Measurements from ENCODE around the gene NOS1. TPM values are rescaled to one million over a fixed set of nuclear protein-coding genes. Genes with fewer than 3 reads are reported as not detected.

Gene NOS1
- total RNA-seq, 1 donor from 2014 or later = 0.48 TPM

GRCh38 chr12:117300174-117300573, 61.3 kb downstream of the NOS1 start:
- peaks cover 11% of the 10 kb centered on the region for H3K27me3 Mint-ChIP-seq
- no peaks in the 10 kb centered on the region for H3K9me3 Mint-ChIP-seq
- H3K4me3 Mint-ChIP-seq = no peak overlapping the region
- H3K36me3 Mint-ChIP-seq = no peaks in the 10 kb centered on the region
- TF ChIP-seq CTCF (conservative IDR thresholded peaks at IDR 0.05) = no peak
- H3K27ac Mint-ChIP-seq = no peak overlapping the region
- H3K4me1 Mint-ChIP-seq (ENCODE audit: unreplicated experiment) = peaks cover 8% of the 10 kb centered on the region
- DNase-seq (ENCODE audit: extremely low spot score, unreplicated experiment) = no peak

GRCh38 chr12:117298648-117299225, 62.7 kb downstream of the NOS1 start:
- TF ChIP-seq CTCF (conservative IDR thresholded peaks at IDR 0.05) = no peak
- no peak overlapping the region for H3K27ac Mint-ChIP-seq
- peaks cover 8% of the 10 kb centered on the region for H3K4me1 Mint-ChIP-seq (ENCODE audit: unreplicated experiment)
- H3K9me3 Mint-ChIP-seq = no peaks in the 10 kb centered on the region
- H3K27me3 Mint-ChIP-seq = peaks cover 12% of the 10 kb centered on the region
- DNase-seq (ENCODE audit: extremely low spot score, unreplicated experiment) = no peak
- no peak overlapping the region for H3K4me3 Mint-ChIP-seq
- H3K36me3 Mint-ChIP-seq = no peaks in the 10 kb centered on the region

GRCh38 chr12:117298191-117298590, 63.2 kb downstream of the NOS1 start:
- TF ChIP-seq CTCF (conservative IDR thresholded peaks at IDR 0.05) = no peak
- Mint-ChIP-seq H3K9me3 (no peaks in the 10 kb centered on the region), H3K4me1 (ENCODE audit: unreplicated experiment) (peaks cover 8% of the 10 kb centered on the region), H3K4me3 (no peak overlapping the region), H3K36me3 (no peaks in the 10 kb centered on the region), H3K27ac (no peak overlapping the region), H3K27me3 (peaks cover 9% of the 10 kb centered on the region)
- DNase-seq (ENCODE audit: extremely low spot score, unreplicated experiment) = no peak

GRCh38 chr12:117294189-117294603, 67.2 kb downstream of the NOS1 start:
- peaks cover 21% of the 10 kb centered on the region for H3K27me3 Mint-ChIP-seq
- no peaks in the 10 kb centered on the region for H3K36me3 Mint-ChIP-seq
- no peak for TF ChIP-seq CTCF (conservative IDR thresholded peaks at IDR 0.05)
- no peak overlapping the region for H3K27ac Mint-ChIP-seq
- no peak overlapping the region for H3K4me3 Mint-ChIP-seq
- H3K9me3 Mint-ChIP-seq = peaks cover 3% of the 10 kb centered on the region
- no peaks in the 10 kb centered on the region for H3K4me1 Mint-ChIP-seq (ENCODE audit: unreplicated experiment)
- DNase-seq (ENCODE audit: extremely low spot score, unreplicated experiment) = no peak

- Mint-ChIP-seq H3K4me1 (ENCODE audit: unreplicated experiment) (no peaks in the 10 kb centered on the region), H3K36me3 (no peaks in the 10 kb centered on the region), H3K27ac (no peak overlapping the region), H3K27me3 (peaks cover 21% of the 10 kb centered on the region), H3K9me3 (peaks cover 5% of the 10 kb centered on the region), H3K4me3 (no peak overlapping the region)
- TF ChIP-seq CTCF (conservative IDR thresholded peaks at IDR 0.05) = no peak
- DNase-seq (ENCODE audit: extremely low spot score, unreplicated experiment) = no peak
These were observed 67.9 kb downstream of the NOS1 start for GRCh38 chr12:117293510-117293909.

- DNase-seq (ENCODE audit: extremely low spot score, unreplicated experiment) = no peak
- Mint-ChIP-seq H3K36me3 (no peaks in the 10 kb centered on the region), H3K27ac (no peak overlapping the region), H3K4me1 (ENCODE audit: unreplicated experiment) (no peaks in the 10 kb centered on the region), H3K9me3 (peaks cover 5% of the 10 kb centered on the region), H3K27me3 (peaks cover 21% of the 10 kb centered on the region), H3K4me3 (no peak overlapping the region)
- TF ChIP-seq CTCF (conservative IDR thresholded peaks at IDR 0.05) = no peak
These were observed 68.7 kb downstream of the NOS1 start for GRCh38 chr12:117292688-117293087.

Data from type B pancreatic cell (in vitro differentiated cells).